Putamen (tissue), 1 donor: ENCODE measurements around the gene HIC1.

Source experiments
- DNase-seq: peaks from one replicate; pipeline ENCODE4 v3.0.0-alpha.2; 2016; ENCODE audit warnings: low spot score

The HIC1 gene

GRCh38 chr17:2048805-2049204 lies 6.1 kb upstream of the HIC1 start:
- DNase-seq: no peak

- DNase-seq: no peak
Measured at GRCh38 chr17:2049333-2050299, 5.3 kb upstream of the HIC1 start.

- no peak for DNase-seq
Measured at GRCh38 chr17:2050300-2051060, 4.4 kb upstream of the HIC1 start.

- no peak for DNase-seq
Measured at GRCh38 chr17:2051061-2051932, 3.6 kb upstream of the HIC1 start.

GRCh38 chr17:2051933-2052559 lies 2.9 kb upstream of the HIC1 start:
- no peak for DNase-seq

- DNase-seq: no peak
Measured at GRCh38 chr17:2053380-2054261, 1.3 kb upstream of the HIC1 start.

- no peak for DNase-seq
Measured at GRCh38 chr17:2054262-2054511, 716 bp upstream of the HIC1 start.

- no peak for DNase-seq
Measured at GRCh38 chr17:2055292-2056205, 646 bp downstream of the HIC1 start.

- no peak for DNase-seq
Measured at GRCh38 chr17:2056206-2057174, 1.6 kb downstream of the HIC1 start.

- no peak for DNase-seq
Measured at GRCh38 chr17:2057175-2057759, 2.4 kb downstream of the HIC1 start.

GRCh38 chr17:2057760-2058585 lies 3.1 kb downstream of the HIC1 start:
- no peak for DNase-seq

GRCh38 chr17:2058586-2059546 lies 4.0 kb downstream of the HIC1 start:
- no peak for DNase-seq

- DNase-seq: no peak
Measured at GRCh38 chr17:2059547-2060384, 4.9 kb downstream of the HIC1 start.

- DNase-seq: no peak
Measured at GRCh38 chr17:2060385-2060658, 5.4 kb downstream of the HIC1 start.

- no peak for DNase-seq
Measured at GRCh38 chr17:2060681-2061440, 6.0 kb downstream of the HIC1 start.
